H9 (cell line): ENCODE results near the gene EBF4. TPM values are rescaled to one million over a fixed set of nuclear protein-coding genes. Genes with fewer than 3 reads are reported as not detected.

Source experiments
- DNase-seq: peaks from one replicate; pipeline ENCODE4 v3.0.0-alpha.2; 2017
- H2AFZ ChIP-seq: one replicate; pipeline ENCODE4 v1.6.1; 2013; ENCODE audit warnings: mild to moderate bottlenecking, low read length, control low read depth, moderate library complexity
- H2AK5ac ChIP-seq: 2 replicates; pipeline ENCODE4 v1.6.1; 2013; ENCODE audit warnings: low read length, control low read depth, mixed read lengths; ENCODE audit not compliant: insufficient read length
- H2BK120ac ChIP-seq: one replicate; pipeline ENCODE4 v1.6.1; 2013; ENCODE audit warnings: low read depth, mild to moderate bottlenecking, low read length, control low read depth, inconsistent platforms; ENCODE audit not compliant: poor library complexity, severe bottlenecking
- H2BK12ac ChIP-seq: 2 replicates; pipeline ENCODE4 v1.6.1; 2013; ENCODE audit warnings: low read length, control low read depth, mixed read lengths, low read depth; ENCODE audit not compliant: insufficient read length
- H2BK15ac ChIP-seq: 2 replicates; pipeline ENCODE4 v1.6.1; 2013; ENCODE audit warnings: low read depth, low read length, control low read depth
- H2BK20ac ChIP-seq: one replicate; pipeline ENCODE4 v1.6.1; 2013; ENCODE audit warnings: low read depth, mild to moderate bottlenecking, low read length, control low read depth, inconsistent platforms; ENCODE audit not compliant: poor library complexity, severe bottlenecking
- H2BK5ac ChIP-seq: 2 replicates; pipeline ENCODE4 v1.6.1; 2013; ENCODE audit warnings: low read length, control low read depth, mixed read lengths; ENCODE audit not compliant: insufficient read length
- H3K14ac ChIP-seq: 2 replicates; pipeline ENCODE4 v1.6.1; 2013; ENCODE audit warnings: low read length, control low read depth; ENCODE audit not compliant: insufficient read depth
- H3K18ac ChIP-seq: 2 replicates; pipeline ENCODE4 v1.6.1; 2013; ENCODE audit warnings: low read depth, mild to moderate bottlenecking, mixed read lengths, low read length, control low read depth; ENCODE audit not compliant: insufficient read length
- H3K23ac ChIP-seq: 2 replicates; pipeline ENCODE4 v1.6.1; 2013; ENCODE audit warnings: low read length, control low read depth, mixed read lengths, low read depth; ENCODE audit not compliant: insufficient read length
- H3K23me2 ChIP-seq: 2 replicates; pipeline ENCODE4 v1.6.1; 2013; ENCODE audit warnings: low read depth, mild to moderate bottlenecking, mixed read lengths, low read length, control low read depth; ENCODE audit not compliant: insufficient read length, poor library complexity, severe bottlenecking
- H3K27ac ChIP-seq: 2 replicates; pipeline ENCODE4 v1.5.1; 2013; ENCODE audit warnings: low read length, control low read depth, mixed read lengths, low read depth; ENCODE audit not compliant: insufficient read length
- H3K27me3 ChIP-seq: 2 replicates; pipeline ENCODE4 v1.6.1; 2013; ENCODE audit warnings: low read length, control low read depth, inconsistent platforms; ENCODE audit not compliant: insufficient read depth
- H3K4ac ChIP-seq: 2 replicates; pipeline ENCODE4 v1.6.1; 2013; ENCODE audit warnings: low read depth, mild to moderate bottlenecking, control low read depth, inconsistent platforms, low read length, moderate library complexity
- H3K4me1 ChIP-seq: 2 replicates; pipeline ENCODE4 v1.6.1; 2013; ENCODE audit warnings: low read length, control low read depth, inconsistent platforms; ENCODE audit not compliant: insufficient read depth
- H3K4me2 ChIP-seq: 2 replicates; pipeline ENCODE4 v1.6.1; 2013; ENCODE audit warnings: low read length, control low read depth, mixed read lengths; ENCODE audit not compliant: insufficient read length, insufficient read depth
- H3K56ac ChIP-seq: 2 replicates; pipeline ENCODE4 v1.6.1; 2013; ENCODE audit warnings: low read depth, mild to moderate bottlenecking, mixed read lengths, low read length, control low read depth; ENCODE audit not compliant: insufficient read length
- H3K79me1 ChIP-seq: 2 replicates; pipeline ENCODE4 v1.6.1; 2013; ENCODE audit warnings: low read depth, mild to moderate bottlenecking, moderate library complexity, low read length, control low read depth, inconsistent platforms; ENCODE audit not compliant: insufficient read depth, poor library complexity, severe bottlenecking
- H3K79me2 ChIP-seq: 2 replicates; pipeline ENCODE4 v1.6.1; 2013; ENCODE audit warnings: low read length, control low read depth, inconsistent platforms; ENCODE audit not compliant: insufficient read depth
- H3K9ac ChIP-seq: 2 replicates; pipeline ENCODE4 v1.6.1; 2013; ENCODE audit warnings: low read length, control low read depth, mixed read lengths; ENCODE audit not compliant: insufficient read length; ENCODE audit errors: extremely low read depth
- H3K9me3 ChIP-seq: one replicate; pipeline ENCODE4 v1.6.1; 2013; ENCODE audit warnings: low read depth, low read length, inconsistent platforms; ENCODE audit not compliant: control insufficient read depth
- H3T11ph ChIP-seq: one replicate; pipeline ENCODE4 v1.6.1; 2013; ENCODE audit warnings: mild to moderate bottlenecking, low read length, control low read depth, inconsistent platforms
- H4K20me1 ChIP-seq: one replicate; pipeline ENCODE4 v1.6.1; 2013; ENCODE audit not compliant: control insufficient read depth, insufficient read length, insufficient read depth
- H4K5ac ChIP-seq: 2 replicates; pipeline ENCODE4 v1.6.1; 2013; ENCODE audit warnings: low read depth, mild to moderate bottlenecking, mixed read lengths, low read length, control low read depth; ENCODE audit not compliant: insufficient read length
- H4K8ac ChIP-seq: replicated peaks from 2 replicates; pipeline ENCODE4 v1.6.1; 2013; ENCODE audit warnings: low read length, control low read depth, mixed read lengths, low read depth; ENCODE audit not compliant: insufficient read length
- H4K91ac ChIP-seq: 2 replicates; pipeline ENCODE4 v1.6.1; 2013; ENCODE audit warnings: low read depth, mild to moderate bottlenecking, moderate library complexity, mixed read lengths, low read length, control low read depth; ENCODE audit not compliant: insufficient read length
- H3K27ac Mint-ChIP-seq, 3 experiments: 2 replicates in 2 of 3; 3 replicates in 1 of 3; pipeline ENCODE4 v1.8.0; 2020 to 2021; ENCODE audit warnings: mixed read lengths in 3 of 3, mild to moderate bottlenecking in 1 of 3, moderate library complexity in 1 of 3
- H3K27me3 Mint-ChIP-seq: 2 replicates; pipeline ENCODE4 v1.8.0; 2021; ENCODE audit warnings: low read depth, mild to moderate bottlenecking, moderate library complexity, mixed read lengths
- H3K36me3 Mint-ChIP-seq, 3 experiments: 2 replicates in 2 of 3; 3 replicates in 1 of 3; pipeline ENCODE4 v1.8.0; 2020 to 2021; ENCODE audit warnings: low read depth in 3 of 3, mixed read lengths in 3 of 3; ENCODE audit not compliant: insufficient read depth in 1 of 3
- H3K4me1 Mint-ChIP-seq, 2 experiments: 2 replicates each; pipeline ENCODE4 v1.8.0; 2020; ENCODE audit warnings: mixed read lengths in 2 of 2
- H3K4me3 Mint-ChIP-seq, 2 experiments: 2 replicates in 1 of 2; 3 replicates in 1 of 2; pipeline ENCODE4 v1.8.0; 2020 to 2021; ENCODE audit warnings: mild to moderate bottlenecking in 2 of 2, mixed read lengths in 2 of 2, moderate library complexity in 1 of 2
- H3K9me3 Mint-ChIP-seq, 2 experiments: 2 replicates in 1 of 2; 3 replicates in 1 of 2; pipeline ENCODE4 v1.8.0; 2020; ENCODE audit warnings: mild to moderate bottlenecking in 2 of 2, mixed read lengths in 2 of 2, moderate library complexity in 1 of 2
- WGBS: extraction: QIAGEN DNeasy Blood & Tissue Kit; methylation state at CpG from one replicate; pipeline ENCODE4 v1.1.7; 2013; ENCODE audit warnings: missing lambda C conversion rate, low lambda C conversion rate, mixed read lengths; ENCODE audit not compliant: insufficient read length; ENCODE audit errors: extremely low coverage; 5-methylcytosine and 5-hydroxymethylcytosine counted together
- total RNA-seq: library from RNA; stranded (reverse); gene quantifications from 2 replicates; pipeline ENCODE4 v1.2.1, GENCODE V29; 2021
- TF ChIP-seq, protein P1 (sequence below): fragments of 200-600 bp; sonication (generic); conservative IDR thresholded peaks from 3 replicates; pipeline ENCODE4 v1.8.0; 2021; ENCODE audit warnings: antibody characterized with exemption, mild to moderate bottlenecking

Gene EBF4
- total RNA-seq, 1 experiment from 2014 or later, result 3.9 TPM

DNA sequence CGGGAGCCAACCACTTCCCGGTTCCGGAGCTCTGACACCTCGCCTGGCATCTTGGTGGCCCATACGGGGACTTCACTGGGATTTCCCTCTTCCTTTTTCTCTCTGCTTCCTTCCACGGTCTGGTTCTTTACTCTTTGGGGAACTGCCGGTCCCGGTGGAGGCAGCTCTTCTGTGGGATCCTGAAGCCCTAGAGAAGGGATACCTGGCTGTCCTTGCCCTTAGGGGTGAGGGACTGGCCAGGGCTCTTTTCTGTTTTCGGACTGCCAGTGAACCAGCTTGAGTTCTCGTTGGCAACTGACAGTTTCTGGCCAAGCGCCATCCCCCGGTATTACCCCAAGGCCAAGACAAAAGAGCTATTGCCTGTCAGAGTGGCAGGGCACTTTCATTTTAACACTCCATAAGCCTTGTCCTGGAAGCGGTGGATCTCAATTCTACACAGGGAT lies 108.7 kb downstream of the EBF4 start:
- no peaks in the 10 kb centered on the region; a peak in 1 of 5 replicates for H3K9me3 Mint-ChIP-seq
- DNase-seq, result peak; percentile 31

More for the DNA sequence above, 108.7 kb downstream of the EBF4 start:
- no peak overlapping the region for H2AK5ac ChIP-seq
- Mint-ChIP-seq H3K36me3 (peaks cover 16 to 38% (median 23%) of the 10 kb centered on the region in 3 experiments), H3K27ac (no peak overlapping the region), H3K27me3 (peaks cover 51% of the 10 kb centered on the region), H3K4me1 (peaks cover 36 to 42% of the 10 kb centered on the region in 2 experiments), H3K4me3 (peak overlapping the region; percentile 82 to 95)
- peaks cover 40% of the 10 kb centered on the region for H3K27me3 ChIP-seq
- H3K9me3 ChIP-seq, result no peaks in the 10 kb centered on the region
- TF ChIP-seq, protein P1, sequence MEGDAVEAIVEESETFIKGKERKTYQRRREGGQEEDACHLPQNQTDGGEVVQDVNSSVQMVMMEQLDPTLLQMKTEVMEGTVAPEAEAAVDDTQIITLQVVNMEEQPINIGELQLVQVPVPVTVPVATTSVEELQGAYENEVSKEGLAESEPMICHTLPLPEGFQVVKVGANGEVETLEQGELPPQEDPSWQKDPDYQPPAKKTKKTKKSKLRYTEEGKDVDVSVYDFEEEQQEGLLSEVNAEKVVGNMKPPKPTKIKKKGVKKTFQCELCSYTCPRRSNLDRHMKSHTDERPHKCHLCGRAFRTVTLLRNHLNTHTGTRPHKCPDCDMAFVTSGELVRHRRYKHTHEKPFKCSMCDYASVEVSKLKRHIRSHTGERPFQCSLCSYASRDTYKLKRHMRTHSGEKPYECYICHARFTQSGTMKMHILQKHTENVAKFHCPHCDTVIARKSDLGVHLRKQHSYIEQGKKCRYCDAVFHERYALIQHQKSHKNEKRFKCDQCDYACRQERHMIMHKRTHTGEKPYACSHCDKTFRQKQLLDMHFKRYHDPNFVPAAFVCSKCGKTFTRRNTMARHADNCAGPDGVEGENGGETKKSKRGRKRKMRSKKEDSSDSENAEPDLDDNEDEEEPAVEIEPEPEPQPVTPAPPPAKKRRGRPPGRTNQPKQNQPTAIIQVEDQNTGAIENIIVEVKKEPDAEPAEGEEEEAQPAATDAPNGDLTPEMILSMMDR, result no peak
- no peak overlapping the region for H3T11ph ChIP-seq
- no peak overlapping the region for H2BK12ac ChIP-seq
- peaks cover 7% of the 10 kb centered on the region for H3K23me2 ChIP-seq
- no CpG with 5 or more reads among the region's 13 CpGs for WGBS
- no peak overlapping the region for H3K9ac ChIP-seq
- no peak overlapping the region for H3K18ac ChIP-seq
- H4K5ac ChIP-seq, result no peak overlapping the region
- H3K4ac ChIP-seq, result no peak overlapping the region
- no peak overlapping the region for H3K23ac ChIP-seq
- H3K79me1 ChIP-seq, result no peaks in the 10 kb centered on the region
- no peak overlapping the region for H2BK15ac ChIP-seq
- H3K14ac ChIP-seq, result no peak overlapping the region
- H3K56ac ChIP-seq, result no peak overlapping the region
- H4K91ac ChIP-seq, result no peak overlapping the region
- H2AFZ ChIP-seq, result peak overlapping the region; percentile 56
- no peak overlapping the region for H4K8ac ChIP-seq
- no peak overlapping the region for H2BK20ac ChIP-seq
- no peak overlapping the region for H2BK5ac ChIP-seq
- H3K4me1 ChIP-seq, result peaks cover 5% of the 10 kb centered on the region; the same call in 1 of the 2 replicates
- no peaks in the 10 kb centered on the region for H3K79me2 ChIP-seq
- H3K4me2 ChIP-seq, result peak overlapping the region; percentile 72
- no peaks in the 10 kb centered on the region for H4K20me1 ChIP-seq
- H3K27ac ChIP-seq, result no peak overlapping the region
- H2BK120ac ChIP-seq, result no peak overlapping the region
